Measurements from ENCODE around the gene TSPAN15.

The TSPAN15 gene

GRCh38 chr10:69451209-69451783 lies at the start of gene TSPAN15:
TSPAN15 (plus strand) TSS chr10:69451465; CDS start chr10:69451595, 130 bp downstream.
- peak; percentile 13 for DNase-seq

- DNase-seq: no peak
Observed at GRCh38 chr10:69402386-69402785, 48.9 kb upstream of the TSPAN15 start.

- DNase-seq: no peak
Observed at GRCh38 chr10:69403066-69403465, 48.2 kb upstream of the TSPAN15 start.

DNA sequence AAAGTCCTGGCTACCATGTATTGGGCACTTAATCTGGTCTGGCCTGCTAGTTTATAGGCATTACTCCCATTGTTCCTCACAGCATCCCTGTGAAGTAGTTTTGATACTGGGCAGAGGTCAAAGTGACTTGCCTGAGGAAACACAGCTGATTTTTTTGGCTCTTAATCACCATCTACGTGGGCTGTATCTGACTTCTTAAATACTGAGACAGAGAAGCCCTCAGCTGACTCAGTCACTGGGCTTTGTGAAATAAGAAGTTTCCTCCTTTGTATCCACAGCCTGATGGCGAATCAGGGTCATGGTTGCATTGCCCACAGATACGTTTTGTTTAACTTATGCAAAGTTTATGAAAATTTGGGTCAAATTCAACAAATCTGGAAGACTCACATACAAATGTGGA lies 47.7 kb upstream of the TSPAN15 start:
- DNase-seq: no peak

DNA sequence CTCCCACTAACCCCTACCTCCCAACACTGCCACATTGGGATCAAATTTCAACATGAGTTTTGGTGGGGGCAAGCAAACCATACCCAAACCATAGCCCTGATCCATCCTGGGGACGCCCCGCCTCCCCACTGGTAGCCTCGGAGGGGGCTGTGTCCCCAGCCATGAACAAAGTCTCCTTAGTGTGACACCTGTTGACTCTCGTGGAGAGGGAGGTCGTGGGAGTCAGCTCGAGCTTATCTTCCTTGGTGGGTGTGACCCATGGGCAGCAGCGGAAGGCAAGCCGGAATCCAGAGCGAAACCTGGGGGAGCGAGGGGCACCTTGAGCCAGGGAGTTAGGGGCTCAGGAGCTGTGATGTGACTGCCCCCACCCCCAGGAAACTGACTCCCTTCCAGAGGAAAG lies 46.5 kb upstream of the TSPAN15 start:
- no peak for DNase-seq

GRCh38 chr10:69405221-69405620 lies 46.0 kb upstream of the TSPAN15 start:
- DNase-seq: no peak

GRCh38 chr10:69406302-69406811 lies 44.9 kb upstream of the TSPAN15 start:
- DNase-seq: no peak

- DNase-seq: no peak
Observed at GRCh38 chr10:69406816-69407580, 44.3 kb upstream of the TSPAN15 start.

- no peak for DNase-seq
Observed at GRCh38 chr10:69407621-69408301, 43.5 kb upstream of the TSPAN15 start.

DNA sequence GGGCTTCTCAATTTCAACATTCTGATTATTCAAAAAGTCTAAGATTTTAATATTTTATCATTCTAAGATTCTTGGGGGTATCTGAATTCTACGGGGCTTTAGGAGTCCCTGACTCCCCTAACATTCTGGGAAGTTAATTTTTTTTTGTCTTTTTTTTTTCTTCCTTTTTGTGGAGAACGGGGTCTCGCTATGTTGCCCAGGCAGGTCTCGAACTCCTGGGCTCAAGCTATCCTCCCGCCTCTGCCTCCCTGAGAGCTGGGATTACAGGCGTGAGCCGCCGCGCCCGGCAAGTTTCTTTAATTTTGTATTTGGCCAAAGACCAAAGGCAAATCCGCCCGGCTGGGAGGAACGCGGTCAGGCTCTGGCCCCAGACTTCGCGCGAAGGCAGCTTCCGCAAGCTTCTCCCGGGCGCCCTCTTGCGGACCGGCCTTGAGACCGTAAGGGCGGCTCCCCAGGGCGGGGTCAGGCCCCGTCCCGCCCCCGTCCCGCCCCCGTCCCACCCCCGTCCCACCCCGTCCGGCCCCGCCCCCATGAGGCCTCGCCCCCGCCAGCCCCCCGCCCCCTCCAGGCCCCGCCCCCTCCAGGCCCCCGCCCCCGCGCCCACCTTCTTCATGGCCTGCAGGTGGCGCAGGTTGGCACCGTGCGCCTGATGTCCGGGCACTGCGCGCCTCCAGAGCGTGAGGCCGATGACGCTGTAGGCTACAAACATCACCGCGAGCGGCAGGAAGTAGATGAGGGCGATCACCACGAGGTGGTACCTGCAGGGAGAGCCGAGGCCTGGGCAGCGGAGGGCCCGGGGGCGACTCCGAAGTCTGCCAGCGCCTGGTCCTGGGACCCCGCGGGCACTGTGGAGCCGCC lies 42.7 kb upstream of the TSPAN15 start:
- DNase-seq: peak; percentile 26

- no peak for DNase-seq
Observed at GRCh38 chr10:69409176-69409495, 42.1 kb upstream of the TSPAN15 start.

GRCh38 chr10:69409968-69410367 lies 41.3 kb upstream of the TSPAN15 start:
- no peak for DNase-seq

DNA sequence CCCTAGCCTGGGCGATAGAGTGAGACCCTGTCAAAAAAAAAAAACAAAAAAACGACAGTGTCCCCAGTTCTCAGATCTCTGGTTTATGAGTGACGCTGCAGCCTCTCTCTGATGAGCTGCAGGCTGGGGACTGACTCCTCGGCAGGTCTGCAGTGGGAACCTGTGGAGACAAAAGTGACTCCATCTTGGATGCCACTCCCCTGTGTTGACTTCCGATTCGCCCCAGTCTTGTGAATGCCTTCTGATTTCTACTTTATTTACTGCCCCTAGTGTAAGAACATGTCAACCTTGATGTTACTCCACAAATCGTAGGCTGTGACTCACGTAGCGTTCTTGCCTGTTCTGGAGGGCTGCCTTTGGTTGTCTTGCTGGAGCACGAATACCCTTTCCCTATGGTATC lies 40.8 kb upstream of the TSPAN15 start:
- DNase-seq: no peak

- no peak for DNase-seq
Observed at GRCh38 chr10:69411476-69411875, 39.8 kb upstream of the TSPAN15 start.

GRCh38 chr10:69412232-69412790 lies 39.0 kb upstream of the TSPAN15 start:
- no peak for DNase-seq

- no peak for DNase-seq
Observed at GRCh38 chr10:69413221-69413865, 37.9 kb upstream of the TSPAN15 start.

DNA sequence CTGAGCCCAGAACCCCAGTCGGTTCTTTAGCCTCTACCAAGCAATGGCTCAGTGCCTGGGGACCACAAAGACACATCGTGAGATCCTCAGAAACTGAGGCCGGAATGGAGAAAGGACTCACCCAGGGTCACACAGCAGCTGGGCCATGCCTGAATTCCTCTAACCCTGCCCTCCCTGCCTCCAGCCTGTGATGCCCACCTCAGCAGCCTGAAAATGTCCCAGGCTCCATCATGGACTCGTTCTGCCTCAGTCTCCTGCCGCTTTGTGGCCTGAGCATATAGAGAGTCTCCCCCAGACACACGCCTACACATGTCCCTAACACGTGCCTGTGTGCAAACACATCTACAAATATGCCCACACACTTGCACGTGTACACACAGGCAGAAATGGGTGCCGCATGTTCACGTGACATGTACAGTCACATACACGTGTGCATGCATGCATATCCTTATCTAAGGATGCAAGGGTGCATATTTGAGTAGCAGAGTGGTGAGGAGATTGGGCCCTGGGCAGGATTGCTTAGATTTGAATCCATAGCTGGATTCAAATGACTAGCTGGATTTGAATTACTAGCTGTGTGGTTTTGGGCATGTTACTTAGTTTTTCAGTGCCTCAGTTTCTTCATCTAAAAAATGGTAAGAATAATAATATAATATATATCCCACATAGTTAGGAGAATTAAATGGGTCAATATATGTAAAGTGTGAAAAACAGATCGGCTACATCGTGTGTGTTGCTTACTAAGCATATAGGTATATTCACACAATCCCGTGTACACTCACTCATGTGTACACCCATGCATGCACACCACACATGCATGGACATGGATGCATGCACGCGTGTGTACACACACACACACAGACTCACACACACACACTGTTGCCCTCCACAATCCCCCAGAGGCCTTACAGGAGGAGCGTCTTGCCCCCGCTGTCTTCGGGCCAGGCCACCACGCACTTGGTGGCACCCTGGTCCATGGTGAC lies 36.9 kb upstream of the TSPAN15 start:
- no peak for DNase-seq

DNA sequence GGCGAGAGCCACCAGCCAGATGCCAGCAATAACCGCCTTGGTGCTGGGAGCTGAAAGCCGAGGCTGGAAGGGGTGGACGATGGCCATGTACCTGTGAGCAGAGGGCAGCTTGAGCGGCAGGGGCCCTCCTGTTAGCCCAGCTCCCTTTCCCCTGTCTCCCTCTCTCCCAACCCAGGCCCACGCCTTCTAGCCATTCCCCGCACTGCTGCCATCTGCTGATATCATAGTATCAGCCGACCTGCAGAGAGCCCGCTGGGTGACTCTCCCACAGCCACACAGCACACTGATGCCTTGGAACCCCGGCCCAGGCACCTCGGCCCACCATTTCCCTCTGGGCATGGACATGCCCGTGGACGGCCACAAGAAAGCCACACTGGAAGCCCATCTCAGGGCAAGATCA lies 36.2 kb upstream of the TSPAN15 start:
- no peak for DNase-seq

DNA sequence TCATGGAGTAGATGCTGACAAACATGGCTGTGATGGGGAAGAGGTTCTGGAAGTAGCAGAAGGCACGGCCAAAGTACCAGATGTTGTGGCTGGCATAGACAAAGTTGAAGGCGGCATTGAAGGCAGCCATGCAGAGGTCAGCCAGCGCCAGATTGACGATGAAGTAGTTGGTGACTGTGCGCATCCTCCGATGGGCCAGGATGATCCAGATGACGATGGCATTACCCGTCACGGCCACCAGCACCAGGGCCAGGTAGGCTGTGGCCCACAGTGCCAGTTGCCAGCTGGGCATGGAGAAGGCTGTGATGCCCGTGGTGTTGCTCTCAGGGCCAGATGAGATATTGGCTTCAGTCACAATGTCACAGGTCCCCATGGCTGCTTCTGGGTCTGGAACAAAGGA lies 35.3 kb upstream of the TSPAN15 start:
- no peak for DNase-seq

GRCh38 chr10:69416695-69417094 lies 34.6 kb upstream of the TSPAN15 start, which contains the start of gene TACR2:
TACR2 (minus strand) TSS chr10:69416918; CDS start chr10:69416323, 595 bp downstream.
- DNase-seq: no peak

DNA sequence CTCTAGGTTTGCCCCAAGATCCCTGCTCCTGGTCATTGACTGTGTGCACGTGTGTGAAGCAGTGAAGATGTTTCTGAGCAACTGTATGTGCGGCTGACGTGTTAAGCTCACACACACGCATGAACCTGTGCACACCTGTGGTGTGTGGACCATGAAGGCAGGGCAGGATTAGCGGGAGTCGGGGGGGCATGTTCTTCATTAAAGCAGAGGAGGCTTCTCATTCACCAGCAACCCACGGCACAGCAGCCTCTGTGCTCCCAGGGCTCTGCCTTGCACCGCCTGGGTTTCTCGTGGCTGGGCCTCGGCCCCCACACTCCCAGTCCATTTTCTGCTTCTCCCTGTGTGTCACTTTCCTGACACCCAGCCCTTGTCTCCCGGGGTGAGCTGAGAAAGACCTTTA lies 33.7 kb upstream of the TSPAN15 start:
- no peak for DNase-seq

Measured in SHP77 treated with DMSO at 0.1 percent for 48 hours (cell line).